ENCODE data around the gene MRPL27.

DNA sequence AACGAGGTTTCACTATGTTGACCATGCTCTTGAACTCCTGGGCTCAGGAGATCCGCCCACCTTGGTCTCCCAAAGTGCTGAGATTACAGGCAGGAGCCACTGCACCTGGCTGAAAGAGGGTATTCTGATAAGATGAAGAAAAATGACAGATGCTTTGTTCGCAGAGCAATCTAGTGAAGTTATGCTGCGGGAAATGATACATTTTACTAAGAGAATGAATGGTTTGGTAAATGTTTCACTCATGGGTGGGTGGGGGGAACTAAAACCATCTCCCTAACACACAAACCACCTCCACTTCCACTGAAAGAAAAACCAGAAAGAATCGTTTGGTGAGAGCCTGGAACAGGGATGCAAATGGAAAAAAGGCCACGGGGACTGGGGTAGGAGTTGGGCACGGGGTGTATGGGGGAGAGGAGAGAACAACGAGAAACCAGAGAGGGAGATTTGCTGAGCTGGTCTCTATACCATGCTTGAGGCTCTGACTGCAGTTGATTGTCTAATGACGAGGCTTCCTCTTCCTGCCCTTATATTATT lies 46.1 kb downstream of the MRPL27 start:
- TF ChIP-seq, protein P1, sequence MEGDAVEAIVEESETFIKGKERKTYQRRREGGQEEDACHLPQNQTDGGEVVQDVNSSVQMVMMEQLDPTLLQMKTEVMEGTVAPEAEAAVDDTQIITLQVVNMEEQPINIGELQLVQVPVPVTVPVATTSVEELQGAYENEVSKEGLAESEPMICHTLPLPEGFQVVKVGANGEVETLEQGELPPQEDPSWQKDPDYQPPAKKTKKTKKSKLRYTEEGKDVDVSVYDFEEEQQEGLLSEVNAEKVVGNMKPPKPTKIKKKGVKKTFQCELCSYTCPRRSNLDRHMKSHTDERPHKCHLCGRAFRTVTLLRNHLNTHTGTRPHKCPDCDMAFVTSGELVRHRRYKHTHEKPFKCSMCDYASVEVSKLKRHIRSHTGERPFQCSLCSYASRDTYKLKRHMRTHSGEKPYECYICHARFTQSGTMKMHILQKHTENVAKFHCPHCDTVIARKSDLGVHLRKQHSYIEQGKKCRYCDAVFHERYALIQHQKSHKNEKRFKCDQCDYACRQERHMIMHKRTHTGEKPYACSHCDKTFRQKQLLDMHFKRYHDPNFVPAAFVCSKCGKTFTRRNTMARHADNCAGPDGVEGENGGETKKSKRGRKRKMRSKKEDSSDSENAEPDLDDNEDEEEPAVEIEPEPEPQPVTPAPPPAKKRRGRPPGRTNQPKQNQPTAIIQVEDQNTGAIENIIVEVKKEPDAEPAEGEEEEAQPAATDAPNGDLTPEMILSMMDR (tag by site-specific recombination; IDR thresholded peaks at IDR 0.05): no peak
- TF ChIP-seq ZBTB7A (tag by site-specific recombination; IDR thresholded peaks at IDR 0.05; ENCODE audit: low read depth) (no peak), ZNF530 (tag by site-specific recombination; IDR thresholded peaks at IDR 0.05; ENCODE audit: low read depth) (no peak), ZNF24 (tag by site-specific recombination; IDR thresholded peaks at IDR 0.05) (no peak), ZNF398 (tag by site-specific recombination; IDR thresholded peaks at IDR 0.05) (no peak), REPIN1 (tag by site-specific recombination; IDR thresholded peaks at IDR 0.05; ENCODE audit: low read depth) (no peak)
